Esophagus muscularis mucosa (tissue), 4 donors: ENCODE data around the gene HSPB7.
"Not testable (repeated sequence)": the region's sequence is repeated elsewhere in the genome, so short reads cannot be mapped to it uniquely, and the experiment has no call there.

ENCODE experiments used
- EP300 ChIP-seq: sonication (generic); formaldehyde crosslinking; IDR thresholded peaks from one replicate; pipeline ENCODE4 v1.6.1; 2017; ENCODE audit warnings: antibody characterized with exemption
- POLR2A ChIP-seq: fragments of 450-650 bp; IDR thresholded peaks from one replicate; pipeline ENCODE4 v1.6.1; 2017; ENCODE audit warnings: antibody characterized with exemption, moderate library complexity, mild to moderate bottlenecking, low read depth
- POLR2AphosphoS5 ChIP-seq, 2 donors: sonication (generic); formaldehyde crosslinking; IDR thresholded peaks; one replicate each; pipeline ENCODE4 v1.6.1; 2017; ENCODE audit warnings: antibody characterized with exemption in 2 of 2
- TF ChIP-seq, protein P1 (sequence below), 3 experiments: fragments of 200-600 bp in 2 of 3; fragments of 450-650 bp in 1 of 3; sonication (generic) in 2 of 3; IDR thresholded peaks; one replicate each; pipeline ENCODE4 v1.5.1; 2017 to 2019; ENCODE audit warnings: antibody characterized with exemption in 3 of 3, mild to moderate bottlenecking in 2 of 3, moderate library complexity in 1 of 3

DNA sequence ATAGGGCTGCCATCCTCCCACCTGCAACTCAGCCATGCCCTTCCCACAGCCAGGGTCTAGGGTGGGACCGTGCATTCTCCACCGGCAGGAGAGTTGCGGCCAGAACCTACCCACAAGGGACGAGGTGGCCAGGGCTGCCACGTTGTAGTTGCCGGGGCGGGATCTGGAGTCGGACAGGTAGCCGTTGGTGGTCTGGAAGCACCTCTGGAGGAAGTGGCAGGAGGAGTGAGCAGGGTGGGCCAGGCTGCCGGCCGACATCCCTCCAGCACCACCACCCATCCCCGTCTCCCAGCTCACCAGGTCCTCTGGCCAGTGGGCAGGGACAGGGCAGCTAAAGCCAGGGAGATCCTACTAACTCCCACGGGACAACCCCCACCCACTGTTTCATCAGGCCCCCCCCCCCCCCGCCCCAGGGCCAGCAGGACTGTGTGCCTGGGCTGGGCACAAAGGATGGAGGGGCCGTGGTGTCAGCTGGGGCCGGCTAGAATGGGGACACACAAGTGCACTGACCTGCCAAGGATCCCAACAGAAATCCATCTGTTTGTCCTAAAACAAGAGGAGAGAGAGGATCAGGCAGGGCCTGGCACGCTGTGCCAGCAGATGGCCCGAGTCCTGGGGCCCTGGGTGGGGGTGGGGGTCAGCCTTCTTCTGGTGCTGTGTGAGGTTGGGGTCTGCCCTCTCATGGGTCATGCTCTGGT is 44.3 kb upstream of the HSPB7 start:
- TF ChIP-seq, protein P1, sequence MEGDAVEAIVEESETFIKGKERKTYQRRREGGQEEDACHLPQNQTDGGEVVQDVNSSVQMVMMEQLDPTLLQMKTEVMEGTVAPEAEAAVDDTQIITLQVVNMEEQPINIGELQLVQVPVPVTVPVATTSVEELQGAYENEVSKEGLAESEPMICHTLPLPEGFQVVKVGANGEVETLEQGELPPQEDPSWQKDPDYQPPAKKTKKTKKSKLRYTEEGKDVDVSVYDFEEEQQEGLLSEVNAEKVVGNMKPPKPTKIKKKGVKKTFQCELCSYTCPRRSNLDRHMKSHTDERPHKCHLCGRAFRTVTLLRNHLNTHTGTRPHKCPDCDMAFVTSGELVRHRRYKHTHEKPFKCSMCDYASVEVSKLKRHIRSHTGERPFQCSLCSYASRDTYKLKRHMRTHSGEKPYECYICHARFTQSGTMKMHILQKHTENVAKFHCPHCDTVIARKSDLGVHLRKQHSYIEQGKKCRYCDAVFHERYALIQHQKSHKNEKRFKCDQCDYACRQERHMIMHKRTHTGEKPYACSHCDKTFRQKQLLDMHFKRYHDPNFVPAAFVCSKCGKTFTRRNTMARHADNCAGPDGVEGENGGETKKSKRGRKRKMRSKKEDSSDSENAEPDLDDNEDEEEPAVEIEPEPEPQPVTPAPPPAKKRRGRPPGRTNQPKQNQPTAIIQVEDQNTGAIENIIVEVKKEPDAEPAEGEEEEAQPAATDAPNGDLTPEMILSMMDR (IDR thresholded peaks at IDR 0.05) = not testable (repeated sequence)
- not testable (repeated sequence) for TF ChIP-seq POLR2A; EP300; POLR2AphosphoS5 (IDR thresholded peaks at IDR 0.05)
